ENCODE measurements around the gene PAN3.
A peak's percentile ranks its signal among the peaks of the same experiment; 100 is the strongest.

PAN3 gene

DNA sequence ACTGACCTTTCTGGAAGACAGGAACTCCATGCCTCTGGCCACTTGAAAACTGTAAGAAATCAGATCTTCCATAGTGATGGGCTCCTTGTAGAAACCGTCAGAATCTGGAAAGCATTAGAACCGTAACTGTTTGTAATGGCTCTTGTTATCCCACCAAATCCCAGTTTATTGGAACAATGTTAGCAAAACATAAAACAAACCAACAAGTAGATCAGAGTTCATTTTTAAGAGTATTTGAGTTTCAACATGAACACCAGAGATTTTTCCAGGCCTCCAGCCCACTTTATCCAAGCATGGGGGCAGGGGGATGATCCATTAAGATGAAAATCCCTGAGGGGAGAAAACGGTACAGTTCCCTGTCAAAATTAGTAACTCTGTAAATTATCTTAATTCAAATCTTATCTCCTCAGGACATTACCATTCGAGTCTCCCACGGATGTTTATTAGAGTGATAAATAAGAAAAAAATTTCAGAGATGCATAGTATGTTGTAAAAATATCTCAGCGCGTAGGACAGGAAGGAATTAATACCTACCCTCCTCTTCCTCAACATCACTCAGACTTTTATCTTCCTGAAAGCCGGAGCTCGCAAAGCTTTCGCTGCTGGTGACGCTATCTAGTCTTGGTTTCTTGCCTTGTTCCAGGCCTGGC is 184.0 kb downstream of the PAN3 start:
- Histone ChIP-seq H3K27ac (replicated peaks) (no peak overlapping the region), H3K4me3 (replicated peaks; ENCODE audit: insufficient read depth, low read length) (no peak overlapping the region), H3K27me3 (ENCODE audit: insufficient read depth, poor library complexity, severe bottlenecking) (peaks cover 4% of the 10 kb centered on the region)
- TF ChIP-seq POLR2AphosphoS5 (IDR thresholded peaks at IDR 0.05; ENCODE audit: low read depth) (no peak), REST (IDR thresholded peaks at IDR 0.05; ENCODE audit: insufficient replicate concordance, low read depth) (no peak), GABPA (IDR thresholded peaks at IDR 0.05; ENCODE audit: low read depth) (no peak), SPI1 (IDR thresholded peaks at IDR 0.05; ENCODE audit: borderline replicate concordance, low read depth) (no peak)
- TF ChIP-seq, protein P1, sequence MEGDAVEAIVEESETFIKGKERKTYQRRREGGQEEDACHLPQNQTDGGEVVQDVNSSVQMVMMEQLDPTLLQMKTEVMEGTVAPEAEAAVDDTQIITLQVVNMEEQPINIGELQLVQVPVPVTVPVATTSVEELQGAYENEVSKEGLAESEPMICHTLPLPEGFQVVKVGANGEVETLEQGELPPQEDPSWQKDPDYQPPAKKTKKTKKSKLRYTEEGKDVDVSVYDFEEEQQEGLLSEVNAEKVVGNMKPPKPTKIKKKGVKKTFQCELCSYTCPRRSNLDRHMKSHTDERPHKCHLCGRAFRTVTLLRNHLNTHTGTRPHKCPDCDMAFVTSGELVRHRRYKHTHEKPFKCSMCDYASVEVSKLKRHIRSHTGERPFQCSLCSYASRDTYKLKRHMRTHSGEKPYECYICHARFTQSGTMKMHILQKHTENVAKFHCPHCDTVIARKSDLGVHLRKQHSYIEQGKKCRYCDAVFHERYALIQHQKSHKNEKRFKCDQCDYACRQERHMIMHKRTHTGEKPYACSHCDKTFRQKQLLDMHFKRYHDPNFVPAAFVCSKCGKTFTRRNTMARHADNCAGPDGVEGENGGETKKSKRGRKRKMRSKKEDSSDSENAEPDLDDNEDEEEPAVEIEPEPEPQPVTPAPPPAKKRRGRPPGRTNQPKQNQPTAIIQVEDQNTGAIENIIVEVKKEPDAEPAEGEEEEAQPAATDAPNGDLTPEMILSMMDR (IDR thresholded peaks at IDR 0.05; ENCODE audit: insufficient read depth, low read length): no peak
- DNase-seq (ENCODE audit: low read depth in 1 of 2, low spot score in 1 of 2): no peak

- peak; percentile 8 to 76 for DNase-seq (ENCODE audit: low read depth in 1 of 2, low spot score in 1 of 2)
- TF ChIP-seq GABPA (IDR thresholded peaks at IDR 0.05; ENCODE audit: low read depth): no peak
- TF ChIP-seq, protein P1 (IDR thresholded peaks at IDR 0.05; ENCODE audit: insufficient read depth, low read length): peak; percentile 65
- Histone ChIP-seq H3K27ac (replicated peaks) (no peak overlapping the region), H3K4me3 (replicated peaks; ENCODE audit: insufficient read depth, low read length) (no peak overlapping the region), H3K27me3 (ENCODE audit: insufficient read depth, poor library complexity, severe bottlenecking) (peaks cover 9% of the 10 kb centered on the region)
These were observed 185.9 kb downstream of the PAN3 start for GRCh38 chr13:28324181-28324789.

DNA sequence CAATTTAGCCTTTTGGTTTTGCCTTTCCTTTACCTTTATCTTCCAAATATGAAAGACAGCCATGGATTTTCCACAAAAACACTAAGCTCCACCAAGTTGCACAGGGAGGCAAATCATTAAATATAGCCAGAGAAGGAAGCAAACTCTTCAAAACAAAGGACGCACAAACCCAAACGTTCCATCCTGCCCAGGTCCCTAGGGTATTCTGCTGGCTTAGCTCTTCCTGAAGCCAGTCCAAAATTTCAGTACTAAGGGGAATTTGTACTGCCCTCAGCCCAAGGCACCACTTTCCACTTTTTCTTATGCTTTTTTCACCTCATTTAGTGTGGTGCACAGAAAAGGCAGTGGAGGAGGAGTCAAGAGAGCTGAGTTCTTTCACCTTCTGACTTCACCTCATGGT is 186.7 kb downstream of the PAN3 start:
- TF ChIP-seq GABPA (IDR thresholded peaks at IDR 0.05; ENCODE audit: low read depth) (no peak), POLR2AphosphoS5 (IDR thresholded peaks at IDR 0.05; ENCODE audit: low read depth) (no peak), REST (IDR thresholded peaks at IDR 0.05; ENCODE audit: insufficient replicate concordance, low read depth) (no peak), SPI1 (IDR thresholded peaks at IDR 0.05; ENCODE audit: borderline replicate concordance, low read depth) (no peak)
- TF ChIP-seq, protein P1 (IDR thresholded peaks at IDR 0.05; ENCODE audit: insufficient read depth, low read length): no peak
- Histone ChIP-seq H3K27me3 (ENCODE audit: insufficient read depth, poor library complexity, severe bottlenecking) (peaks cover 13% of the 10 kb centered on the region), H3K4me3 (replicated peaks; ENCODE audit: insufficient read depth, low read length) (no peak overlapping the region), H3K27ac (replicated peaks) (no peak overlapping the region)
- no peak for DNase-seq (ENCODE audit: low read depth in 1 of 2, low spot score in 1 of 2)
